K562 (cell line): Measurements from ENCODE around the gene GLI1. TPM values are rescaled to one million over a fixed set of nuclear protein-coding genes. Genes with fewer than 3 reads are reported as not detected.

ENCODE experiments used
- ADNP ChIP-seq: fragments of 200-800 bp; sonication (Bioruptor generic); IDR thresholded peaks from 2 replicates; pipeline ENCODE4 v1.6.1; 2016; ENCODE audit warnings: missing genetic modification characterization, missing compliant biosample characterization
- ARID2 ChIP-seq: fragments of 450-650 bp; IDR thresholded peaks from 2 replicates; pipeline ENCODE4 v1.6.1; 2017; ENCODE audit warnings: antibody characterized with exemption, mild to moderate bottlenecking
- ASH1L ChIP-seq: fragments of 450-650 bp; IDR thresholded peaks from 2 replicates; pipeline ENCODE4 v1.6.1; 2018; ENCODE audit warnings: borderline replicate concordance, mild to moderate bottlenecking, low read depth; ENCODE audit not compliant: partially characterized antibody
- CHD1 ChIP-seq: fragments of 200-600 bp; sonication (generic); IDR thresholded peaks from one replicate; pipeline ENCODE4 v1.6.1; 2012; ENCODE audit warnings: mild to moderate bottlenecking, moderate library complexity, low read length, inconsistent platforms
- ELF4 ChIP-seq: fragments of 450-650 bp; formaldehyde crosslinking; IDR thresholded peaks from 2 replicates; pipeline ENCODE4 v1.4.0; 2022; ENCODE audit warnings: missing genetic modification characterization
- FOS ChIP-seq: IDR thresholded peaks from 3 replicates; pipeline ENCODE4 v1.6.1; 2011; ENCODE audit not compliant: insufficient read length; ENCODE audit errors: extremely low read depth
- KDM1A ChIP-seq, 2 experiments: fragments of 450-650 bp; IDR thresholded peaks; 2 replicates each; pipeline ENCODE4 v1.6.1; 2016; ENCODE audit warnings: mild to moderate bottlenecking in 2 of 2
- MLLT1 ChIP-seq, 2 experiments: fragments of 450-650 bp; IDR thresholded peaks; 2 replicates each; pipeline ENCODE4 v1.6.1; 2016
- NFATC3 ChIP-seq: fragments of 450-650 bp; IDR thresholded peaks from 2 replicates; pipeline ENCODE4 v1.6.1; 2017; ENCODE audit warnings: mild to moderate bottlenecking
- NKRF ChIP-seq: fragments of 450-650 bp; IDR thresholded peaks from 2 replicates; pipeline ENCODE4 v1.6.1; 2016; ENCODE audit warnings: borderline replicate concordance
- POLR2AphosphoS5 ChIP-seq: IDR thresholded peaks from 2 replicates; pipeline ENCODE4 v1.6.1; 2011; ENCODE audit warnings: mild to moderate bottlenecking, low read depth, low read length, moderate library complexity; ENCODE audit not compliant: control insufficient read depth, insufficient read depth
- POLR2G ChIP-seq: fragments of 200-400 bp; formaldehyde crosslinking; IDR thresholded peaks from 2 replicates; pipeline ENCODE4 v1.6.1; 2017; ENCODE audit warnings: low read depth, mild to moderate bottlenecking, antibody characterized with exemption, low read length, moderate library complexity
- POU5F1 ChIP-seq: fragments of 150-350 bp; IDR thresholded peaks from 2 replicates; pipeline ENCODE4 v1.6.1; 2014; ENCODE audit warnings: borderline replicate concordance, low read length, low read depth, mild to moderate bottlenecking; ENCODE audit not compliant: partially characterized antibody
- RUNX1 ChIP-seq: sonication (generic); IDR thresholded peaks from 2 replicates; pipeline ENCODE4 v1.6.1; 2016; ENCODE audit warnings: antibody characterized with exemption, low read depth
- SMARCA4 ChIP-seq: fragments of 450-650 bp; IDR thresholded peaks from 2 replicates; pipeline ENCODE4 v1.6.1; 2016
- SRSF3 ChIP-seq: fragments of 200-400 bp; formaldehyde crosslinking; IDR thresholded peaks from 2 replicates; pipeline ENCODE4 v1.6.1; 2016; ENCODE audit warnings: mild to moderate bottlenecking, low read length, moderate library complexity; ENCODE audit not compliant: insufficient read depth
- TRIM25 ChIP-seq: fragments of 450-650 bp; IDR thresholded peaks from 2 replicates; pipeline ENCODE4 v1.7.0; 2016; ENCODE audit warnings: borderline replicate concordance
- ZBTB1 ChIP-seq: sonication (generic); formaldehyde crosslinking; IDR thresholded peaks from 2 replicates; pipeline ENCODE4 v1.8.1; 2023; ENCODE audit warnings: missing genetic modification reagents, low read depth, mild to moderate bottlenecking, borderline replicate concordance
- ZBTB26 ChIP-seq: fragments of 450-650 bp; formaldehyde crosslinking; IDR thresholded peaks from 2 replicates; pipeline ENCODE4 v1.4.0; 2022; ENCODE audit warnings: missing genetic modification characterization
- ZNF232 ChIP-seq: sonication (generic); formaldehyde crosslinking; IDR thresholded peaks from 2 replicates; pipeline ENCODE4 v1.8.0; 2022; ENCODE audit warnings: mild to moderate bottlenecking, missing genetic modification reagents
- ZNF507 ChIP-seq: conservative IDR thresholded peaks from 2 replicates; pipeline ENCODE4 v1.6.1; 2017; ENCODE audit warnings: missing genetic modification characterization, missing compliant biosample characterization
- polyA plus RNA-seq, 8 experiments: library from polyadenylated mRNA; depleted of rRNA in 4 of 8; stranded (reverse) in 5 of 8; unstranded in 3 of 8; fragments of >200 nt; fragmentation: Nextera tagmentation in 2 of 8; fragmentation: Illumina TruSeq in 1 of 8; extraction: Ambion mirVana in 2 of 8; extraction: Trizol in 1 of 8; gene quantifications; 2 replicates each; pipeline versions ENCODE4 v1.2.1 to v1.2.3, GENCODE V29; 2011 to 2014; ENCODE audit warnings: inconsistent platforms in 1 of 8, missing spikeins in 1 of 8
- total RNA-seq, 7 experiments: library from RNA; depleted of rRNA in 6 of 7; stranded (reverse); fragments of >200 nt in 6 of 7; fragmentation: Illumina TruSeq in 2 of 7; extraction: Trizol in 2 of 7; gene quantifications; 2 replicates each; pipeline versions ENCODE4 v1.2.1 to v1.2.3, GENCODE V29; 2011 to 2021; ENCODE audit warnings: low replicate concordance in 1 of 7

Gene GLI1
- total and polyA plus RNA-seq, 9 of the 15 experiments (the other 6 are each of a cell fraction or from before 2014, with no cell fraction given), result 0.24 to 3.7 (median 0.61) TPM

- TF ChIP-seq RUNX1, result no peak
- TF ChIP-seq ARID2, result 0 out of 2 replicates have a peak, but pooled peaks have one; percentile 11
- no peak for TF ChIP-seq ZNF507
- TF ChIP-seq SRSF3, result no peak
- no peak for TF ChIP-seq POU5F1
- TF ChIP-seq ZBTB26 (CRISPR knock-in tag), result 0 out of 2 replicates have a peak, but pooled peaks have one; percentile 9
- TF ChIP-seq NKRF, result peak; percentile 5; the same call in 1 of the 2 replicates
- no peak for TF ChIP-seq FOS
- TF ChIP-seq TRIM25, result peak; percentile 96; the same call in 1 of the 2 replicates
- peak; percentile 20 for TF ChIP-seq ASH1L
- no peak for TF ChIP-seq POLR2G
- TF ChIP-seq MLLT1 (IDR thresholded peaks at IDR 0.05), result peak in 1 of 2 experiments; percentile 83; a peak in 2 of 4 replicates
- no peak for TF ChIP-seq ZBTB1 (CRISPR knock-in tag)
- peak; percentile 57; the same call in 1 of the 2 replicates for TF ChIP-seq ELF4
- no peak for TF ChIP-seq ADNP (tag)
- no peak for TF ChIP-seq CHD1
- TF ChIP-seq ZNF232, result no peak
- TF ChIP-seq SMARCA4, result no peak; the same call in none of the 2 replicates
- TF ChIP-seq POLR2AphosphoS5, result no peak
- TF ChIP-seq KDM1A (IDR thresholded peaks at IDR 0.05), result no peak
- no peak; the same call in 1 of the 2 replicates for TF ChIP-seq NFATC3
These were observed 29.0 kb downstream of the GLI1 start (continued) for GRCh38 chr12:57488402-57489156.
